ENCODE measurements around the gene IGF1R. TPM values are rescaled to one million over a fixed set of nuclear protein-coding genes. Genes with fewer than 3 reads are reported as not detected.

Gene IGF1R
- total RNA-seq, 1 donor from 2014 or later = 23.5 TPM

GRCh38 chr15:98744506-98744905, 96.2 kb downstream of the IGF1R start:
- Mint-ChIP-seq H3K36me3 (peaks cover 2% of the 10 kb centered on the region), H3K27me3 (ENCODE audit: insufficient read depth, low read depth) (no peaks in the 10 kb centered on the region), H3K9me3 (peaks cover 4% of the 10 kb centered on the region), H3K27ac (no peak overlapping the region), H3K4me3 (no peak overlapping the region), H3K4me1 (peaks cover 28% of the 10 kb centered on the region)
- Histone ChIP-seq H3F3A (ENCODE audit: low read depth) (no peaks in the 10 kb centered on the region), H4K20me1 (ENCODE audit: low read depth) (peaks cover 97% of the 10 kb centered on the region), H3K4me3 (no peak overlapping the region), H3K4me1 (peaks cover 11% of the 10 kb centered on the region), H3K9ac (no peak overlapping the region), H3K9me3 (ENCODE audit: low read depth) (no peaks in the 10 kb centered on the region), H2AFZ (replicated peaks) (no peak overlapping the region), H3K79me2 (ENCODE audit: low read depth) (peaks cover 100% of the 10 kb centered on the region), H3K27ac (no peak overlapping the region), H3K27me3 (no peaks in the 10 kb centered on the region), H3K4me2 (no peak overlapping the region), H3K36me3 (no peaks in the 10 kb centered on the region)
- TF ChIP-seq EZH2 (IDR thresholded peaks at IDR 0.05) = no peak
- TF ChIP-seq CTCF (IDR thresholded peaks at IDR 0.05) = no peak
- TF ChIP-seq EZH2phosphoT487 (IDR thresholded peaks at IDR 0.05) = no peak
- no peak for DNase-seq (ENCODE audit: low spot score)

- Histone ChIP-seq H3K4me2 (no peak overlapping the region), H3K79me2 (ENCODE audit: low read depth) (peaks cover 100% of the 10 kb centered on the region), H3K36me3 (no peaks in the 10 kb centered on the region), H3K4me1 (peaks cover 5% of the 10 kb centered on the region), H3K27me3 (no peaks in the 10 kb centered on the region), H3K9me3 (ENCODE audit: low read depth) (no peaks in the 10 kb centered on the region), H3F3A (ENCODE audit: low read depth) (no peaks in the 10 kb centered on the region), H2AFZ (replicated peaks) (no peak overlapping the region), H3K27ac (no peak overlapping the region), H3K9ac (no peak overlapping the region), H3K4me3 (no peak overlapping the region), H4K20me1 (ENCODE audit: low read depth) (peaks cover 97% of the 10 kb centered on the region)
- H3K36me3 Mint-ChIP-seq = peaks cover 2% of the 10 kb centered on the region
- no peaks in the 10 kb centered on the region for H3K27me3 Mint-ChIP-seq (ENCODE audit: insufficient read depth, low read depth)
- H3K4me3 Mint-ChIP-seq = no peak overlapping the region
- DNase-seq (ENCODE audit: low spot score) = no peak
- no peak overlapping the region for H3K27ac Mint-ChIP-seq
- peaks cover 4% of the 10 kb centered on the region for H3K9me3 Mint-ChIP-seq
- peaks cover 28% of the 10 kb centered on the region for H3K4me1 Mint-ChIP-seq
- TF ChIP-seq EZH2 (IDR thresholded peaks at IDR 0.05) (no peak), EZH2phosphoT487 (IDR thresholded peaks at IDR 0.05) (no peak), CTCF (IDR thresholded peaks at IDR 0.05) (no peak)
These were observed 96.8 kb downstream of the IGF1R start for GRCh38 chr15:98745179-98745578.

- Histone ChIP-seq H3K79me2 (ENCODE audit: low read depth) (peaks cover 100% of the 10 kb centered on the region), H3K4me3 (no peak overlapping the region), H3K36me3 (no peaks in the 10 kb centered on the region), H3K27me3 (no peaks in the 10 kb centered on the region), H3F3A (ENCODE audit: low read depth) (no peaks in the 10 kb centered on the region), H3K4me2 (no peak overlapping the region), H3K9me3 (ENCODE audit: low read depth) (no peaks in the 10 kb centered on the region), H3K27ac (no peak overlapping the region), H3K9ac (no peak overlapping the region), H4K20me1 (ENCODE audit: low read depth) (peaks cover 97% of the 10 kb centered on the region), H3K4me1 (no peaks in the 10 kb centered on the region), H2AFZ (replicated peaks) (no peak overlapping the region)
- H3K9me3 Mint-ChIP-seq = peaks cover 4% of the 10 kb centered on the region
- H3K36me3 Mint-ChIP-seq = peaks cover 2% of the 10 kb centered on the region
- no peaks in the 10 kb centered on the region for H3K27me3 Mint-ChIP-seq (ENCODE audit: insufficient read depth, low read depth)
- TF ChIP-seq CTCF (IDR thresholded peaks at IDR 0.05) = no peak
- no peak for TF ChIP-seq EZH2phosphoT487 (IDR thresholded peaks at IDR 0.05)
- no peak for TF ChIP-seq EZH2 (IDR thresholded peaks at IDR 0.05)
- H3K27ac Mint-ChIP-seq = no peak overlapping the region
- H3K4me3 Mint-ChIP-seq = no peak overlapping the region
- peaks cover 28% of the 10 kb centered on the region for H3K4me1 Mint-ChIP-seq
- no peak for DNase-seq (ENCODE audit: low spot score)
These were observed 97.5 kb downstream of the IGF1R start for GRCh38 chr15:98745650-98746374.

All from neural progenitor cell (in vitro differentiated cells).